ENCODE data around the gene RAB37. TPM values are rescaled to one million over a fixed set of nuclear protein-coding genes. Genes with fewer than 3 reads are reported as not detected.

Gene RAB37
- total and polyA plus RNA-seq, 2 of the 13 experiments (the other 11 are each of a cell fraction or from before 2014, with no cell fraction given): 0.91 to 3.7 TPM

DNA sequence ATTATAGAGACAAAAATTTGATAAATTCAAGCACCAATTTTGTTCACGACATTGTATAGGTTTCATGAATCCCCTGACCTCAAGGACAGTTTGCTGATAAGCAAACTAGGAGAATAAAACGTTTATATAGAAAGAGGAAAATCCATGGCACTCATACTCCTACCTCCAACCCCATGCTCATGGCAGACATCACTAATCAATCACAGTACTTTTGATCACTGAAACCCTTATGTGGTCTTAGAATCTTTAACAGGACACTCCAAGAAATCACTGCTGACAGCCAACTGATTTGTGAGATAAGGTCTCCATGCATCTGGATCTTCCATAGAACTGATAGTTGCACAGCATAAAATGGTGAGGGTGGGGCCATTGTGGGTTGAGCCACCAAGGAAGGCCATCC lies 6.7 kb downstream of the RAB37 start:
- Histone ChIP-seq H3K4me2 (ENCODE audit: low read depth, low read length) (no peak overlapping the region), H3K27ac (ENCODE audit: extremely low read length, insufficient read depth, low read length) (no peak overlapping the region), H3K79me2 (ENCODE audit: insufficient read depth, low read length) (peaks cover 4% of the 10 kb centered on the region), H3K9ac (ENCODE audit: insufficient read depth, low read depth, low read length) (no peak overlapping the region), H3K9me3 (ENCODE audit: low read length) (no peaks in the 10 kb centered on the region), H3K36me3 (replicated peaks in 1 of 2; ENCODE audit: control insufficient read depth in 1 of 2, insufficient read depth in 2 of 2, low read length in 2 of 2) (no peaks in the 10 kb centered on the region), H3K4me3 (replicated peaks in 1 of 3; ENCODE audit: insufficient read depth in 1 of 3, low read depth in 2 of 3, low read length in 3 of 3) (no peak overlapping the region), H3K4me1 (ENCODE audit: insufficient read depth, low read length) (peaks cover 77% of the 10 kb centered on the region), H3K27me3 (ENCODE audit: control insufficient read depth in 1 of 2, insufficient read depth in 2 of 2, low read length in 2 of 2) (peaks cover 5 to 25% of the 10 kb centered on the region in 2 experiments; a peak in 2 of 5 replicates), H2AFZ (ENCODE audit: low read length) (no peak overlapping the region), H4K20me1 (ENCODE audit: insufficient read depth, low read length) (no peaks in the 10 kb centered on the region)
- in situ Hi-C loops (cut with HindIII; ENCODE audit: extremely low pct_ligation_motif_present, low pct_unique_long_range_greater_than_20kb): no loop called here
- BruUV-seq (replicated peaks): no TSS peak
- ChIA-PET CTCF (ENCODE audit: low intra/inter-chr PET ratio, low total read pairs) (interaction anchor here (0.7 to 9.0 kb wide), 7 partner anchors 12 to 121 kb away, joined by 3 to 219 read pairs (median 5); partner anchors contain the start of gene NAT9), POLR2A (interaction anchor here (21.5 kb wide), 1 partner anchor 25 kb away, joined by 1459 read pairs; the partner anchor contains the start of gene NAT9)
- 4% methylated on average over 2 of the region's 2 CpGs for WGBS (ENCODE audit: low lambda C conversion rate)
- FAIRE-seq: no peak
- no peak for DNase-seq (ENCODE audit: low spot score)
- intact Hi-C loops (cut with micrococcal nuclease; ENCODE audit: unreplicated experiment): loop anchor here (1.0 to 2.0 kb wide), 2 partner anchors 38 to 121 kb away; no protein-coding TSS in a partner anchor
- no peak for TF ChIP-seq REPIN1 (CRISPR knock-in tag; IDR thresholded peaks at IDR 0.05; ENCODE audit: borderline replicate concordance, low read depth)
- ATAC-seq: no peak

GRCh38 chr17:74744349-74744713 lies 7.3 kb downstream of the RAB37 start:
- Histone ChIP-seq H3K79me2 (ENCODE audit: insufficient read depth, low read length) (peaks cover 10% of the 10 kb centered on the region), H4K20me1 (ENCODE audit: insufficient read depth, low read length) (no peaks in the 10 kb centered on the region), H3K4me3 (replicated peaks in 1 of 3; ENCODE audit: insufficient read depth in 1 of 3, low read depth in 2 of 3, low read length in 3 of 3) (no peak overlapping the region), H2AFZ (ENCODE audit: low read length) (no peak overlapping the region), H3K27me3 (ENCODE audit: control insufficient read depth in 1 of 2, insufficient read depth in 2 of 2, low read length in 2 of 2) (peaks cover 5 to 25% of the 10 kb centered on the region in 2 experiments; a peak in 2 of 5 replicates), H3K9ac (ENCODE audit: insufficient read depth, low read depth, low read length) (no peak overlapping the region), H3K27ac (ENCODE audit: extremely low read length, insufficient read depth, low read length) (no peak overlapping the region), H3K4me2 (ENCODE audit: low read depth, low read length) (peak overlapping the region; percentile 99; the same call in 1 of the 2 replicates), H3K4me1 (ENCODE audit: insufficient read depth, low read length) (peaks cover 71% of the 10 kb centered on the region), H3K36me3 (replicated peaks in 1 of 2; ENCODE audit: control insufficient read depth in 1 of 2, insufficient read depth in 2 of 2, low read length in 2 of 2) (no peaks in the 10 kb centered on the region), H3K9me3 (ENCODE audit: low read length) (no peaks in the 10 kb centered on the region)
- CTCF ChIA-PET (ENCODE audit: low intra/inter-chr PET ratio, low total read pairs): interaction anchor here (0.7 to 9.0 kb wide), 10 partner anchors 11 to 121 kb away, joined by 3 to 219 read pairs (median 6); partner anchors contain the start of gene NAT9
- FAIRE-seq: no peak
- in situ Hi-C loops (cut with HindIII; ENCODE audit: extremely low pct_ligation_motif_present, low pct_unique_long_range_greater_than_20kb): no loop called here
- intact Hi-C loops (cut with micrococcal nuclease; ENCODE audit: unreplicated experiment): loop anchor here (1.0 to 2.0 kb wide), 2 partner anchors 37 to 120 kb away; no protein-coding TSS in a partner anchor
- no peak for ATAC-seq
- no peak for DNase-seq (ENCODE audit: low spot score)
- WGBS (ENCODE audit: low lambda C conversion rate): 50% methylated on average over 2 of the region's 2 CpGs
- POLR2A ChIA-PET: interaction anchor here (0.6 to 21.5 kb wide), 8 partner anchors 7 to 218 kb away, joined by 3 to 1459 read pairs (median 5); partner anchors contain the start of genes FDXR, NAT9 and RAB37
- BruUV-seq (replicated peaks): no TSS peak
- TF ChIP-seq ZNF546 (CRISPR knock-in tag; conservative IDR thresholded peaks at IDR 0.05): no peak
- TF ChIP-seq MAFG (CRISPR knock-in tag; IDR thresholded peaks at IDR 0.05): no peak
- no peak for TF ChIP-seq SRF (IDR thresholded peaks at IDR 0.05; ENCODE audit: low read depth, low read length)
- no peak for TF ChIP-seq ARID5B (CRISPR knock-in tag; IDR thresholded peaks at IDR 0.05)
- no peak for TF ChIP-seq ZBTB38 (CRISPR knock-in tag; IDR thresholded peaks at IDR 0.05)
- TF ChIP-seq FOXP1 (IDR thresholded peaks at IDR 0.05): no peak
- no peak for TF ChIP-seq FOXP1 (CRISPR knock-in tag; IDR thresholded peaks at IDR 0.05)
- TF ChIP-seq KDM3A (CRISPR knock-in tag; IDR thresholded peaks at IDR 0.05; ENCODE audit: low read depth): no peak
- TF ChIP-seq ZBTB39 (CRISPR knock-in tag; IDR thresholded peaks at IDR 0.05): no peak
- TF ChIP-seq ZNF354B (CRISPR knock-in tag; IDR thresholded peaks at IDR 0.05): no peak
- TF ChIP-seq MIER3 (CRISPR knock-in tag; IDR thresholded peaks at IDR 0.05; ENCODE audit: borderline replicate concordance): no peak
- peak; percentile 79; the same call in 1 of the 2 replicates for TF ChIP-seq ZNF782 (CRISPR knock-in tag; IDR thresholded peaks at IDR 0.05; ENCODE audit: borderline replicate concordance)
- no peak for TF ChIP-seq HOXA5 (CRISPR knock-in tag; IDR thresholded peaks at IDR 0.05)

All from HepG2 (cell line).